ENCODE measurements around the gene PIAS1. TPM values are rescaled to one million over a fixed set of nuclear protein-coding genes. Genes with fewer than 3 reads are reported as not detected.

The PIAS1 gene
- total RNA-seq, 1 experiment from 2014 or later = 25.9 TPM

- DNase-seq (ENCODE audit: low read depth, low spot score) (no peak), ATAC-seq (no peak)
- Histone ChIP-seq H3K27me3 (ENCODE audit: insufficient read depth, low read length) (no peaks in the 10 kb centered on the region), H3K79me2 (ENCODE audit: insufficient read depth, low read length) (no peaks in the 10 kb centered on the region), H3K36me3 (ENCODE audit: control insufficient read depth in 1 of 2, insufficient read depth in 2 of 2, low read length in 2 of 2) (peaks cover 20 to 25% of the 10 kb centered on the region in 2 experiments; a peak in 3 of 4 replicates), H2AFZ (ENCODE audit: low read depth, low read length, poor library complexity, severe bottlenecking) (no peak overlapping the region), H3K4me3 (replicated peaks in 1 of 2; ENCODE audit: low read depth in 1 of 2, low read length in 2 of 2) (no peak overlapping the region), H4K20me1 (ENCODE audit: insufficient read depth) (0 out of 2 replicates have a peak, but pooled peaks cover 2% of the 10 kb centered on the region), H3K27ac (ENCODE audit: low read depth, low read length) (no peak overlapping the region), H3K4me2 (ENCODE audit: low read length) (no peak overlapping the region), H3K9ac (ENCODE audit: low read length) (no peak overlapping the region), H3K9me2 (ENCODE audit: insufficient read depth) (no peaks in the 10 kb centered on the region), H3K4me1 (ENCODE audit: control insufficient read depth in 1 of 2, insufficient read depth in 2 of 2, low read length in 2 of 2) (no peaks in the 10 kb centered on the region), H3K9me3 (ENCODE audit: control insufficient read depth in 1 of 2, insufficient read depth in 1 of 2, low read depth in 1 of 2, low read length in 2 of 2) (no peaks in the 10 kb centered on the region)
- ChIA-PET POLR2A (no interaction called here), RAD21 (ENCODE audit: low non-redundant PET in 1 of 2, low total read pairs in 2 of 2, uncharacterized antibody in 2 of 2, unreplicated experiment in 2 of 2) (no interaction called here), CTCF (no interaction called here)
- TF ChIP-seq ZFX (IDR thresholded peaks at IDR 0.05) (no peak), SIN3A (IDR thresholded peaks at IDR 0.05; ENCODE audit: low read depth) (no peak), MAX (IDR thresholded peaks at IDR 0.05) (no peak), CEBPB (IDR thresholded peaks at IDR 0.05; ENCODE audit: low read depth) (no peak), ATF3 (IDR thresholded peaks at IDR 0.05) (no peak), JUND (IDR thresholded peaks at IDR 0.05) (no peak)
- intact Hi-C loops (cut with micrococcal nuclease) = no loop called here
- BruUV-seq (replicated peaks) = no TSS peak
Observed at GRCh38 chr15:68183616-68184315, 129.7 kb downstream of the PIAS1 start.

GRCh38 chr15:68184616-68185480 lies 130.7 kb downstream of the PIAS1 start:
- no peak for DNase-seq (ENCODE audit: low read depth, low spot score)
- no peak for ATAC-seq
- Histone ChIP-seq H3K4me2 (ENCODE audit: low read length) (no peak overlapping the region), H3K36me3 (ENCODE audit: control insufficient read depth in 1 of 2, insufficient read depth in 2 of 2, low read length in 2 of 2) (peaks cover 20 to 28% of the 10 kb centered on the region in 2 experiments; a peak in 3 of 4 replicates), H3K27me3 (ENCODE audit: insufficient read depth, low read length) (no peaks in the 10 kb centered on the region), H3K4me1 (ENCODE audit: control insufficient read depth in 1 of 2, insufficient read depth in 2 of 2, low read length in 2 of 2) (no peaks in the 10 kb centered on the region), H3K79me2 (ENCODE audit: insufficient read depth, low read length) (no peaks in the 10 kb centered on the region), H3K9ac (ENCODE audit: low read length) (no peak overlapping the region), H3K27ac (ENCODE audit: low read depth, low read length) (no peak overlapping the region), H4K20me1 (ENCODE audit: insufficient read depth) (0 out of 2 replicates have a peak, but pooled peaks cover 2% of the 10 kb centered on the region), H3K9me2 (ENCODE audit: insufficient read depth) (no peaks in the 10 kb centered on the region), H2AFZ (ENCODE audit: low read depth, low read length, poor library complexity, severe bottlenecking) (no peak overlapping the region), H3K9me3 (ENCODE audit: control insufficient read depth in 1 of 2, insufficient read depth in 1 of 2, low read depth in 1 of 2, low read length in 2 of 2) (no peaks in the 10 kb centered on the region), H3K4me3 (replicated peaks in 1 of 2; ENCODE audit: low read depth in 1 of 2, low read length in 2 of 2) (no peak overlapping the region)
- intact Hi-C loops (cut with micrococcal nuclease) = no loop called here
- CTCF ChIA-PET = no interaction called here
- RAD21 ChIA-PET (ENCODE audit: low non-redundant PET in 1 of 2, low total read pairs in 2 of 2, uncharacterized antibody in 2 of 2, unreplicated experiment in 2 of 2) = no interaction called here
- BruUV-seq (replicated peaks) = no TSS peak
- POLR2A ChIA-PET = no interaction called here
- TF ChIP-seq ZNF274 (IDR thresholded peaks at IDR 0.05; ENCODE audit: low read depth, low read length) = no peak
- TF ChIP-seq RAD21 (IDR thresholded peaks at IDR 0.05; ENCODE audit: low read depth) = no peak
- no peak for TF ChIP-seq FOSL1 (IDR thresholded peaks at IDR 0.05; ENCODE audit: low read depth)
- no peak for TF ChIP-seq ATF3 (IDR thresholded peaks at IDR 0.05)
- TF ChIP-seq CTCF (IDR thresholded peaks at IDR 0.05 in 2 of 3, conservative IDR thresholded peaks at IDR 0.05 in 1 of 3; ENCODE audit: borderline replicate concordance in 1 of 3, insufficient read depth in 1 of 3, low read depth in 2 of 3, low read length in 2 of 3) = no peak
- TF ChIP-seq EZH2 (IDR thresholded peaks at IDR 0.05) = no peak
- TF ChIP-seq JUND (IDR thresholded peaks at IDR 0.05) = no peak
- TF ChIP-seq POLR2AphosphoS5 (IDR thresholded peaks at IDR 0.05; ENCODE audit: low read depth, low read length) = no peak
- TF ChIP-seq ZFX (IDR thresholded peaks at IDR 0.05) = no peak
- TF ChIP-seq YY1 (IDR thresholded peaks at IDR 0.05; ENCODE audit: extremely low read depth, insufficient replicate concordance, low read depth, low read length) = no peak

All from HCT116 (cell line).